GM19324 (cell line): Measurements from ENCODE around the gene CASKIN1.
"Not testable (repeated sequence)": the region's sequence is repeated elsewhere in the genome, so short reads cannot be mapped to it uniquely, and the experiment has no call there.

Experiments used
- ATAC-seq: cut with Tn5 transposase; IDR thresholded peaks from one replicate; pipeline ENCODE4 v1.9.1; 2021; ENCODE audit warnings: mild to moderate bottlenecking, moderate library complexity; ENCODE audit not compliant: unreplicated experiment, low FRiP score

CASKIN1 gene

GRCh38 chr16:2212362-2213324 is 16.2 kb upstream of the CASKIN1 start:
- ATAC-seq: no peak

- ATAC-seq: no peak
Observed at GRCh38 chr16:2211923-2212347, 15.5 kb upstream of the CASKIN1 start.

GRCh38 chr16:2210386-2211365 is 14.3 kb upstream of the CASKIN1 start, which contains the start of gene BRICD5:
Gene BRICD5, minus strand, starts transcription at chr16:2210863. Its CDS starts 30 bp downstream, at chr16:2210833.
- ATAC-seq: no peak

GRCh38 chr16:2210009-2210332 is 13.6 kb upstream of the CASKIN1 start:
- ATAC-seq: no peak

DNA sequence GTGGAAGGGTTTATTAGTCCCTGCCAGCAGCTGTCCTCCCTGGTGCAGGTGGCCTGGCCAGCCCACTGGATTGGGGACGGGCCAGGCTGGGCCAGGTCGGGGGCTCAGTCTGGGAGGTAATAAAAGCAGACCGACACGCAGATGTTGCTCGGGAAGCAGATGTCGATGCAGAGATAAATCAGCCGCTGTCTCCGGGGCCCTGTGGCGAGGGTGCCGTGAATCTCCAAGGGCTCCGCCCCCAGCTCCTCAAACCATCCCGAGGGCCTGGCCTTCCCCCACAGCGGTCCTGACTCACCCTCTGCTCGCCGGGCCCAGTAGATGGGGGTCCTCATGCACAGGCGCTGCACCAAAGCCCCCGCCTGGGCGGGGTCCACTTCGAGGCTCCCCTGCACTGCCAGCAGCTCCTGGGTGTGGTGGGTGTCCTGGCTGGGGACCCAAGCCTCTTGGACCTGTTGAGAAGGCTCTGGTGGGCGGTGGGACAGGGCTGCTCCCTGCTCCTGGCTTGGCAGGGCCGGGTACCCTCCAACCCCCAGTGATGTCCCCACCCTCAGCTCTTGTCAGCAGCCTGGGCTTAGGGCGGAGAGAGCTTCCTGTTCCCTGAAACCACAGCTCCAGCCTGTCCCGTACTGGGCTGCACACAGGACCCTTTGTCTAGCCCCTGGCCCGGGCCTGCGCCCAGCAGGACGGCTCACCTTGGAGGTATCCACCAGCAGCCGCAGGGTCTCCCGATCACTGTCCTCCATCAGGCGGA is 13.0 kb upstream of the CASKIN1 start:
- ATAC-seq: no peak

DNA sequence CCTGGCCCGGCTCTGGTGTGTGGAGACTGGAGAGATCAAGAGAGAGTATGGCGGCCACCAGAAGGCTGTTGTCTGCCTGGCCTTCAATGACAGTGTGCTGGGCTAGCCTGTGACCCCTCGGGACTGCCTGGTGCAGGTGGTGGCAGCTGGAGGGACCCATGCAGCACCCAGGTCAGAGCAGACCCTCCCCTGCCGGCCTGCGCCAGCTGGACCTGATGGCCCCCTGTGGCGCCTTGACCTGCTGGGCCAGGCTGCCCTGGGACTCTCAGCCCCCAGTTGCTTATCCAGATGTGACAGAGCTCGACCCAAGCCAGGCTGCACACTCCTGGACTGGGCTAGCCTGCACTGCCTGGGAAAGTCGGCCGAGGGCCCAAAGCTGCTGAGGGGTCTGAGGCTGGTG is 12.4 kb upstream of the CASKIN1 start:
- ATAC-seq: no peak

DNA sequence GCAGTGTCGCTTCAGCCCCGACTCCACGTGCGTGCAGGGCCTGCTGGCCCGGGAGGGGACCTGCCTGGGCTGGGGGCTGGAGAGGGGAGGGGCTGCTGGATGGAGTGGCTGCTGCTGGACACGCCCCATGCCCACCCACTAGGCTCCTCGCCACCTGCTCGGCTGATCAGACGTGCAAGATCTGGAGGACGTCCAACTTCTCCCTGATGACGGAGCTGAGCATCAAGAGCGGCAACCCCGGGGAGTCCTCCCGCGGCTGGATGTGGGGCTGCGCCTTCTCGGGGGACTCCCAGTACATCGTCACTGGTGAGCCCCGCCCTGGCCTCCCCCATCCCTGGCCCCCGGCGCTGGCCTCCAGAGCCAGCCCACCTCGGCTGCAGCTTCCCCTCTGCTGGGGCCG is 11.9 kb upstream of the CASKIN1 start:
- ATAC-seq: no peak

- no peak for ATAC-seq
Observed at GRCh38 chr16:2207872-2208271, 11.5 kb upstream of the CASKIN1 start.

GRCh38 chr16:2206780-2207433 is 10.5 kb upstream of the CASKIN1 start:
- no peak for ATAC-seq

- ATAC-seq: no peak
Observed at GRCh38 chr16:2206420-2206779, 10.0 kb upstream of the CASKIN1 start.

GRCh38 chr16:2205967-2206313 is 9.5 kb upstream of the CASKIN1 start:
- ATAC-seq: no peak

GRCh38 chr16:2205104-2205966 is 8.9 kb upstream of the CASKIN1 start, which contains the start of gene MLST8:
Gene MLST8, plus strand, starts transcription at chr16:2205454. Its CDS starts 632 bp downstream, at chr16:2206086.
- peak; percentile 81 for ATAC-seq

GRCh38 chr16:2204416-2205103 is 8.2 kb upstream of the CASKIN1 start:
- no peak for ATAC-seq

DNA sequence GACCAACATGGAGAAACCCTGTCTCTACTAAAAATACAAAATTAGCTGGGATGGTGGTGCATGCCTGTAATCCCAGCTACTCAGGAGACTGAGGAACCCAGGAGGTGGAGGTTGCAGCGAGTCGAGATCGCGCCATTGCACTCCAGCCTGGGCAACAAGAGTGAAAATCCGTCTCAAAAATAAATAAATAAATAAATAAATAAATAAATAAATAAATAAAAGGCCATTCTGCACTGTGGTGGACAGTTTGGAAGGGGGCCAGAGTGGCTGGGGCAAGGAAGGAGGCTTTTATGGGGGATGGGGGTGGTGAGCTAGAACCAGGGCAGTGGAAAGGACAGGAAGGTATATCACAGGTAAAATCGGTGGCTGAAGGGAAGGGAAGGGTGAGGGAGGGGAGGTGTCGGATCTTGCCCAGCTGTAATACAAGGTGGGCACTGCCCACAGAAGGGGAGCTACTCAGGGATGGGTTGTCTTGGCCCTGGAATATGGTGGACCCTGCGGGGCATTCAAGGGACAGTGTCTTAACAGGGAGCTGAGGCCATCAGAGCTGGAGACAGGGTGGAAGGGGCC is 6.8 kb upstream of the CASKIN1 start:
- not testable (repeated sequence) for ATAC-seq

GRCh38 chr16:2200313-2200712 is 3.9 kb upstream of the CASKIN1 start:
- ATAC-seq: no peak

GRCh38 chr16:2199621-2200139 is 3.3 kb upstream of the CASKIN1 start:
- ATAC-seq: no peak

- ATAC-seq: no peak
Observed at GRCh38 chr16:2199095-2199494, 2.7 kb upstream of the CASKIN1 start.

- no peak for ATAC-seq
Observed at GRCh38 chr16:2198283-2198682, 1.9 kb upstream of the CASKIN1 start.
